GM19193 (cell line): ENCODE measurements around the gene APOL1.
A peak's percentile ranks its signal among the peaks of the same experiment; 100 is the strongest.

Source experiments
- POLR2A ChIP-seq: IDR thresholded peaks from 4 replicates; pipeline ENCODE4 v1.6.1; 2011; ENCODE audit not compliant: insufficient read depth, insufficient read length; ENCODE audit errors: extremely low read depth

The APOL1 gene

DNA sequence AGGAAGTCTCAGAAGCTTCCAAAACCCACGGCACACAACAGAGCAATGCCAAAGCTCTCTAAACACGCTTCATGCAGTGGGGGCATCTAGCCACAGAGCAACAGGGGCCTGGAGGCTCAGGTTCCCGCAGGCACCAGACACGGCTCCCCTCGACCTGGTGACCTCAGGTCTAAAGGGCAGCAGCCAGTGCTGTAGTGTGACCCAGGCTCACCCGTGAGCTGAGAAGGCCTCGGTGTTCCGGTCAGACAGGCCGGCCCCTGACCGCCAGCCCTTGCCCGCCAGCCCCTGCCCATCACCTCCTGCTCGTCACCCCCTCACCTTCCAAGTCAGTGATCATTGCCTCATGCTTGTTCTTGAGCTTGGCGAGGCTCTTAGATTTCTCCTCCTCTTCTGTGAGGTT, 45.7 kb downstream of the APOL1 start:
- TF ChIP-seq POLR2A: no peak

DNA sequence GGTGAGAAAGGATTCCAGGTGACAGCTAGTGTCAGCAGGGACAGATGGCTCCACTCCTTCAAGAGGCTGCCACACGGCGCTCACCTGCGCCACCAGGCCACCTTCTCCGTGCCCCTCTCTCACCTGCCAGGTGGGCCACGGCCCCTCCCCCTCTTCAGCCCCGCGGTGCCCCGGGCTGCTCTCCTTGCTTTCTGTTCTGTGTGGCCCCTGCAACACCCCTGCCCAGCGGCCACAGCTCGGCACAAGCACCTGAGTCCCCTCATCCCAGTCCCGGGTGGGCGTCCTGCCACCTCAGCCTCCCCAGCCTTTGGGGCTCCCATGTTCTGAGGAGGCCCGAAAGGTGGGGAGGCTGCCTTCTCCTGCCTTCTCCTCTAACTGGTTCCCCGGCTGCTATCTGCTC, 46.4 kb downstream of the APOL1 start:
- no peak for TF ChIP-seq POLR2A

DNA sequence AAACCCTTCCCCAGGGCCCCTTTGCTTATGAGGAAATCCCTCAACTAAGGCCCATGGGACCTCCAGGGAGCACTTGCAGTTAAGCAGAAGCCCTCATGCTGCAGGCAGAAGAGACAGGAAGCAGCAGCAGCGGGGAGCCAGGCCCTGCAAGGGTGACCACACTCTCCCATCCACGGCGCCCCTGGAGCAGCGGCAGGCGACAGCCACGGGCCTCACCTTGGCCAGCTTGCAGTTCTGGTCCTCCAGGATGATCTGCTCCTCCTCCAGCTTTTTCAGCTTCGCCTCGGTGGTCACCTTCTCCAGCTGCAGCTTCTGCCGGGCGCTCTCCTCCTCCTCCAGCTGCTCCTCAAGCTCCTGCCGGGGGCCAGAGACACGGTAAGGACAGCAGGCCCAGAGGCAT, 47.0 kb downstream of the APOL1 start:
- peak; percentile 4 for TF ChIP-seq POLR2A

DNA sequence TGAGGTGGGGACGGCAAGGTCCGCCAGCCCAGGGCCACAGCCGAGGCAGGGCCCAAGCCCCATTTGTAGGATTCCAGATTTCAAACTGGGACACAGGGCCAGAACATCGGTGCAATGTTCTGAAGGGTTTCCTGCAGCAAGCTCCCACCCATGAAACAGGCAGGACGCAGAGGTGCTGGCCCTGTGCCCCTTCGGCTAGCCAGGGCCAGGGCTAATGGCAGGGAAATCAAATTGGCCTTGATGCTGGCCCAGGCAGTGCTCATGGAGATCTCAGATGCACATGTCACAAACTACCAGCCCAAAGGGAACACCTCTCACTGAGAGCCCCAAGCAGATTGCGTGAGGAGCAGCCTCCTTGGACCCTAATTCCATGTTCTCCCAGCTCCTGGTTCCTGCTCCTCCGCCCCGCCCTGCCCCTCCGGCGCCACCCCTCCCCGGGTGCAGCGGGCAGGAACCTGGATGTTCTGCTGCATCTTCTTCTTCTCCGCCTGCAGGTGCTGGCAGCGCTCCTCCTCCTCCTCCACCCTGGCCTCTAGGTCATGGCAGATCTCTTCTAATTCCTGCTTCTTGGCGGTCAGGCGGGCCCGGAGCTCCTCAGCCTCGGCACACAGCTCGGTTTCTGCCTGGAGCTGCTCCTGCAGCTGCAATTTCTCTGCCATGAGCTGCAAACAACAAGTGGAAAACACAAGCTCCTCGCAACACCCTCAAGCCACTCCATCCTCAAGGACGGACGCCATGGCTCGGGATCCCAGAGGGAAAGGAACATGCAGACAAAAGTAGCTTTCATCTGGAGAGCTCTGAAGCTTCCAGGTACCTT, 47.7 kb downstream of the APOL1 start:
- TF ChIP-seq POLR2A: no peak

DNA sequence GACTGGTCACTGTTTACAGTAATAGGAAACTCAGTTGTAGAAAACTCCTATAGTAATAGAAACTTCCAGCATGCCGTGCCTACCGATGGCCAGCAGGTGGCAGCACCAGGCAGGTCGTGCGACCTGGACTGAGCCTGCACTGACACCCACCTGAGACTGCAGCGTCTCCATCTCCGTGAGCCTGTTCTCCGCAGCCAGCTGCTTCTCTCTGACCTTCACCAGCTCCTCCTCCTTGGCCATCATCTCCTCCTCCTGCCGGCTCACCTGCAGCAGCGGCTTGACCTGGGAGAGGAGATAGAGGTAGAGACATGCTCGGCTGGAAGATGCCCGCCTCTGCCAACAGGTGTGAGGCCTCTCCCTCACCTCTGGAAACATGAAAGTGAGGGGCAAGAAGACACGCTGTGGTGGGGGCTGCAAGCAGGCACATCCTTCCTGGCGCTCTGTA, 48.5 kb downstream of the APOL1 start:
- no peak for TF ChIP-seq POLR2A

DNA sequence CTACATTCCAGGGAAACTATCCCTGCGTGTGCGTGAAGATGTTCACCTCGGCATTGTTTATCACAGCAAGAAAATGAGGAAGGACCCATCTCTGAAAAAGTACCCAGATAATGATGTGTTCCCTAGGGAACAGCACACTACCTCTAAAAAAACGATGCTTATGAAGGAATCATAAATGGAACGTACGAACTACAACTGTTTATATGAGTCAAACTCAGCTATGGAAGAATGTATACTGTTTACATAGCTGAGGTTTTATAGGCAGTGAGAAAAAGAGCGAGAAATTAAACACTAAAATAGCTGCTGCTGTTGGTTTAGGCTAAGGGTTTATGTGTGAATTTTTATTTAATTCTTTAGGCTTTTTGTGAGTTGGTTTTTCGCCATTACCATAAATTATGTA, 48.9 kb downstream of the APOL1 start:
- no peak for TF ChIP-seq POLR2A

DNA sequence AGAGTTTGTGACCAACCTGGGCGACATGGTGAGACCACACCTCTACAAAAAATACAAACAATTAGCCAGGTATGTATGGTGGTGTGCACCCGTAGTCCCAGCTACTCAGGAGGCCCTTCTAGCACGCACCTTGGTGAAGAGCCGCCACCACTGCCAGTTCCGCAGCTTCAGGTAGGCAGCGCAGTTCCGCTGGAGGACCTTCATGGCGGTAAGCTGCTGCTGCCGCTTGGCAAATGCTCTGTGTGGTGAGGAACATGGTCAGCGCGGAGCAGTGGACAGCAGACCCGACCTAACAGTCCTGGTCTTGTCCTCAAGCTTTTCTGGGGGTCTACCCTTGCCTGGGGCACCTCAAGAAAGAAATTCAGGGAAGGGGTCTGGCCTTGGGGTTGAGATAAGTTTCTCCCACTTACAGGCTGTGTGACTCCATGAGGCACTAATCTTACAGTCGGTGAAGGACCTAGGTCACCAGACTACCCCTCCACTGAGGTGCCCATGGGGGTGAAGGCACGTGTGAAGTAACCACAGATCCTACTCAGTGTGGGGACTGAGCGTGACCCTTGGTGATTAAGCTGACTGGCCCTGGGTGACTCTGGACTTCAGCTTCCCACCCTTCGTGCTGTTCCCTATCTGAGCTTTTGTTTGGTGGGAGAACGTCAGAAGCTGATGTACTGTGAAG, 49.6 kb downstream of the APOL1 start:
- no peak for TF ChIP-seq POLR2A

DNA sequence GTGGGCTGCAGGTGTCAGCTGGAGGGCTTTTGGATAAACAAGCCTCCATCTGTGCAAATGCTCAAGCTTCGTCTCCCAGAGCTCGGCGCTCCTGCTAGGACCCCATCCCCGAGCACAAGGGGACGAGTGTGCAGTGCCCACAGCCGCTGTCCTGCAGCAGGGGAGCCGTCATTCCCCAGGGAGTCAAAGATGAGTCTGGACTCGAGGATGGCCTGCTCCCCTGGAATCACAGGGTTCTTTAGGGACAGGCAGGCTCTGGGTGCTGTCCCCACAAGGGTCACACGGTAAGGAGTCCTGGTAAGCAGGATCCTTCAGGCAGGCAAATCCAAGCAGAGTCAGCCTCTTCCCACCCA, 50.2 kb downstream of the APOL1 start:
- TF ChIP-seq POLR2A: no peak

DNA sequence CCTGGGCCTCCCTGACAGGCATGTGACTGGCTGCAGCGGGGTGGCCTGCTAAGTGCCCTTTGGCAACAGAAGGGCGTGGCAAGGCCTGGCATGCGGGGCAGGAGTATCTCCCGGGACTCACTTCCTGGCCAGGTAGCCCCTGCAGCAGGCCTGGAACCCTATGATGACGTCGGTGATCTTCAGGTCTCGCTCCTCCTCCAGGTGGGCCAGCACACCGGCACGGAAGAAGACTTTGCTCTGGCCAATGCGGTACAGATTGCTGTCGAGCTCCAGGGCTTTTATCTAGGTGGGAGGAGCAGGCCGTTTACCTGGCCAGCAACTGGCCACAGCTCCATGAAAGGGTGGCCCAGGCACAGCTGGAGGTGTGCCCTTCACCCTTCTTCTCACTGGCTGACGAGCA, 50.9 kb downstream of the APOL1 start:
- TF ChIP-seq POLR2A: no peak

DNA sequence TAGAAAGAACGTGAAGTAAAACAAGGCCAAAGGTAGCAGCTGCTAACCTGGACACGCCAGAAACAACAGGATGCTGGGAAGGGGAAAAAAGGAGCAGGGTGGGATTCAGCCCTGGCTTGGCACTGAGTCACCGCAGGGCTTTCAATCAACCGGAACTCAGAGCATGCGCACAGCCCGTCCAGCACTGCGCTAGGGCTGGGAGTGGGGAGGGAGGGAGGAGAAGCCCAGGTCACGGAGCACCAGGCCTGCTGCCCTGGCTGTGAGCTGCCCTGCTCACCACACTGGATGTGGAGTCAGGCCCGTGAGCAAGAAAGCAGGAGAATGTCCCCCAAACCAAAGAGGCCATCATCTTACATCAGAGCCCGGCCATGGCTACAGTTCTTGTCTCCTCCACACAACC, 51.5 kb downstream of the APOL1 start:
- no peak for TF ChIP-seq POLR2A

DNA sequence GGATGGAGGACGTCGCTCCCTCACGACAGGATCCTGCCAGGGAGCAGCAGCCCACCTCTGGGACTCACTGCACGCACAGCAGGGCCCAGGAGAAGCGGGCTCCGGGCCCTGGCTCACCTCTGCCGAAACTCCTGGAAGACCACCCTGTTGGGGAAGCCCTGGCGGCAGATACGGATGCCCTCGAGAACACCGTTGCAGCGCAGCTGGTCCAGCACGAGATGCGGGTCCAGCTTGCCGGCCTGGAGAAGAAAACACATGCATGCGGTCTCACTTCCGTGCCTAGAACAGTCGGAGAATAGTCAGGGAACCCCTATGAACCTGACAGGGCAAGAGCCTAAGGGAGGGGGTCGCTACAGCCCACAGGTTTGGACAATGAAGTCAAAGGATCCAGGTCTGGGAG, 52.9 kb downstream of the APOL1 start:
- TF ChIP-seq POLR2A: no peak

DNA sequence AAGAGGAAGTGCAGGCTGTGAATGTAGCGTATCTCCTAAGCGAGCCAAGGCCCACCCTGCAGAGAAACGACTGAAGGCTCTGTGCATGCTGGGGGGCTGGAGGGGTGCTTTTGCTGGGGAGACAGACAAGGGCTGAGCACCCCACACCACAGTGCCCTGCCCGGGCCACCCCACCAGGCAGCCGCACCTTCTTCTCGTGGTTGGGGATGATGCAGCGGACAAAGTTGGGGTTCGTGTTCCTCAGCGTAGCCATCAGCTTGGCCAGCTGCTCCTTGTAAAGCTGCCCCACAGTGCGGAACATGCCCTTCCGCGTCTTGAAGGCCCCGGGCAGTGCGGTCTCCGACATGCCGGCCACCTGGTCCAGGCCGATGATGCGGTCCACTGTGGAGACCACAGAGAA, 53.3 kb downstream of the APOL1 start:
- TF ChIP-seq POLR2A: no peak

DNA sequence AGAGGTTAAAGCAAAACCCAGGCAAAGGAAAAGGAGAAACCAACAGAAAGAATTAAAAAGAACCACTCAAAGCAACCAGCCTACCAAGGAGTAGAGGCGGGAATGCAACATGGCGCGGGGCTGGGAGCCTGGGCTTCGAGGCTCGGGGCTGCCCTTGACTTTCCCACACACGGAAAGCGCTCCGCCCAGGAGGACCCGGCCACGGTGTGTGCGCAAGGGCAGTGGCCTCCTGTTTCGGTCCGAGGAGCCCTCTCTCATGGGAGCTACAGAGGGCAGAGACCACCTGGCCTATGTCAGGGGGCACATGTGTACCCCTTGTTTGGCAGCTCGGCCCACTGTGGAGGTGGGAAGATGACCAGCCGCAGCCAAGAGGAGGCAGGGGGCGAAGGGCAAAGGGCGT, 55.9 kb downstream of the APOL1 start:
- TF ChIP-seq POLR2A: no peak

DNA sequence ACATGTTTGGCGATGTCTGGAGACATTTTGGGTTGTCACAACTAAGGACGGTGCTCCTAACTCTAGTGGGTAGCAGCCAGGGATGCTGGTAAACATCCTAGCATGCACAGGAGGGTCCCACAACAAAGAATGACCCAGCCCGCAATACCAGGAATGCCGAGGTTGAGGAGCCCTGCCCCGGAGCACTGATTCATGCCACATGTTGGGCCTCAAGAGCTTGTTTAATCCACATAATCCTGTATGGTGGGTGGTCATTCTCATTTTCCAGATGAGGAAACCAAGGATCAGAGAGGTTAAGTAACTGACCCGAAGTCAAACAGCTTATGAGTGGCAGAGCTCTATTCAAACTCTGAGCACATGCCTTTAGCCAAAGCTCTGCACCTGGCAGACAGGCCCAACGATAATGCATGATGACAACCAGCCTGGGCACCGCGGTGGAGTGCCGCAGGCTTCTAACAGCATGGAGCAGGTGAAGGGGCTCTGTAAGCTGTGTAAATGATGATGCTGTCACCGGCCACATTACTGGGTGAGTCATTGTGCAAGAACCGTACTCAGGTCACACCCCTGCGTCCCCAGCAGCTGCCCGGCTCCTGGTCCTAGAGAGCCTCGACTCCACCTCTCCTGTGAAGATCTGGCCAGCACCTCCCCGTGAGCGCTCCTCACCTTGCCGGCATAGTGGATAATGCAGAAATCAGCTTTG, 58.6 kb downstream of the APOL1 start:
- TF ChIP-seq POLR2A: no peak

DNA sequence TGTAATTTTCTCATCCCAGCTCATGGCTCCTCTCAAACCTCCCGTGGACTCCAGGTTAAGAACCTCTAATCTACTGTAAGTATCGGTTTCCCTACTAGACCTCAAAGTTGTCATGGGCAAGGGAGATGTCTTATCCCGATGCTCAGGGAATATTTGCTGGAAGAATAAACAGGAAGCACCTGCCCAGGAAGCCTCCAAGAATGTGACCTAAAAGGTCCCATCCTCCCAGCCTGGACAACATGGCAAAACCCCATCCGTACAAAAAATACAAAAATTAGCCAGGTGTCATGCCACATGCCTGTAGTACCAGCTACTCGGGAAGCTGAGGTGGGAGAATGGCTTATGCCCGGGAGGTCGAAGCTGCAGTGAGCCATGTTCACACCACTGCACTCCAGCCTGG, 62.4 kb downstream of the APOL1 start:
- no peak for TF ChIP-seq POLR2A

DNA sequence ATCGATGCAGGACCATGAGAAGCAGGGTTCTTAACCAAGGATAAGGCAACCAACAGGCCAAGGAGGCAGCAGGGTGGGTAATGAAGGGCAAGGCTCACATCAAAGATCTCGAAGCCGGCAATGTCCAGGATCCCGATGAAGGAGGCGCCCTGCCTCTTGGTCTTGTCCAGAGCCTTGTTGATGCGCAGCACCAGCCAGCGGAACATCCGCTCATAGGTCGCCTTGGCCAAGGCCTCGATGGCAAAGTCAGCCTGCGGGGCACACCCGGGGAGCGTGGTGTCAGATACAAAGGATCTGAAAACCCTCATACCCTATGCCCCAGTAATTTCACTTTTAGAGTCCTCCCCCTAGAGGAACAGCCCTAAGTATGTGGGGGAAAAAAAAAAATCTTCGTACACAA, 63.5 kb downstream of the APOL1 start:
- no peak for TF ChIP-seq POLR2A
